HEK293 (cell line): ENCODE measurements around the gene NOVA2.

ENCODE experiments used
- CTCF ChIA-PET: fragments of 350-600 bp; formaldehyde crosslinking; extraction: SDS; loops from one replicate; lab custom pipeline; 2021; ENCODE audit warnings: antibody characterized with exemption; lab: Yijun Ruan, JAX
- POLR2A ChIA-PET: fragments of 300-600 bp; formaldehyde crosslinking; extraction: SDS; loops from one replicate; lab custom pipeline; 2020; ENCODE audit warnings: antibody characterized with exemption, inconsistent platforms; lab: Yijun Ruan, JAX
- H3K27ac ChIP-seq: fragments of 200-500 bp; sonication (Bioruptor generic); 2 replicates; pipeline ENCODE4 v1.5.1; 2014; ENCODE audit warnings: low read depth, low read length, control low read depth, inconsistent platforms; ENCODE audit errors: extremely low read depth
- H3K36me3 ChIP-seq, 2 experiments: fragments of 200-500 bp in 1 of 2; sonication (Bioruptor generic) in 1 of 2; 1 replicate in 1 of 2; 2 replicates in 1 of 2; pipeline ENCODE4 v1.5.1; 2014 to 2017; ENCODE audit warnings: inconsistent platforms in 2 of 2, low read length in 2 of 2; ENCODE audit not compliant: control insufficient read depth in 2 of 2, insufficient read depth in 1 of 2
- H3K4me1 ChIP-seq: fragments of 200-500 bp; sonication (Bioruptor generic); 2 replicates; pipeline ENCODE4 v1.5.1; 2014; ENCODE audit warnings: mild to moderate bottlenecking, low read length, inconsistent platforms; ENCODE audit not compliant: control insufficient read depth, insufficient read depth
- H3K4me3 ChIP-seq: 2 replicates; pipeline ENCODE4 v1.5.1; 2011; ENCODE audit warnings: low read depth, mild to moderate bottlenecking, control low read depth, low read length, moderate library complexity
- H3K9me3 ChIP-seq: fragments of 200-500 bp; sonication (Bioruptor generic); 2 replicates; pipeline ENCODE4 v1.5.1; 2014; ENCODE audit warnings: low read depth, low read length, inconsistent platforms; ENCODE audit not compliant: control insufficient read depth, insufficient read depth
- GLIS2 ChIP-seq: fragments of 450-650 bp; formaldehyde crosslinking; IDR thresholded peaks from 2 replicates; pipeline ENCODE4 v1.5.1; 2016; ENCODE audit warnings: missing biosample characterization, missing genetic modification characterization
- KLF1 ChIP-seq: fragments of 450-650 bp; formaldehyde crosslinking; IDR thresholded peaks from 2 replicates; pipeline ENCODE4 v1.5.1; 2016; ENCODE audit warnings: missing biosample characterization, missing genetic modification characterization
- KLF9 ChIP-seq: fragments of 450-650 bp; formaldehyde crosslinking; IDR thresholded peaks from 2 replicates; pipeline ENCODE4 v1.5.1; 2016; ENCODE audit warnings: missing biosample characterization, missing genetic modification characterization, low read depth
- OSR2 ChIP-seq: fragments of 450-650 bp; formaldehyde crosslinking; IDR thresholded peaks from 2 replicates; pipeline ENCODE4 v1.5.1; 2016; ENCODE audit warnings: missing biosample characterization, missing genetic modification characterization
- PRDM4 ChIP-seq: fragments of 450-650 bp; formaldehyde crosslinking; IDR thresholded peaks from 2 replicates; pipeline ENCODE4 v1.5.1; 2017; ENCODE audit warnings: missing biosample characterization, missing genetic modification characterization
- SALL2 ChIP-seq: fragments of 450-650 bp; formaldehyde crosslinking; IDR thresholded peaks from 2 replicates; pipeline ENCODE4 v1.5.0; 2017; ENCODE audit warnings: missing biosample characterization, mild to moderate bottlenecking, missing genetic modification characterization, borderline replicate concordance
- SP2 ChIP-seq: fragments of 450-650 bp; formaldehyde crosslinking; IDR thresholded peaks from 2 replicates; pipeline ENCODE4 v1.5.1; 2016; ENCODE audit warnings: missing biosample characterization, missing genetic modification characterization
- ZBTB20 ChIP-seq: fragments of 450-650 bp; formaldehyde crosslinking; IDR thresholded peaks from 2 replicates; pipeline ENCODE4 v1.5.1; 2016; ENCODE audit warnings: missing biosample characterization, missing genetic modification characterization
- ZNF175 ChIP-seq: fragments of 450-650 bp; formaldehyde crosslinking; IDR thresholded peaks from 2 replicates; pipeline ENCODE4 v1.5.1; 2016; ENCODE audit warnings: missing biosample characterization, missing genetic modification characterization
- ZNF274 ChIP-seq, 2 experiments: fragments of 200-500 bp in 1 of 2; fragments of 450-650 bp in 1 of 2; sonication (Bioruptor generic) in 1 of 2; formaldehyde crosslinking in 1 of 2; IDR thresholded peaks; 2 replicates each; pipeline versions ENCODE4 v1.5.1 to v1.6.1; 2014 to 2016; ENCODE audit warnings: borderline replicate concordance in 1 of 2, inconsistent platforms in 1 of 2, low read length in 1 of 2, missing biosample characterization in 1 of 2, missing genetic modification characterization in 1 of 2
- ZNF626 ChIP-seq: fragments of 450-650 bp; sonication (Bioruptor Pico); formaldehyde crosslinking; IDR thresholded peaks from 2 replicates; pipeline ENCODE4 v1.5.1; 2018; ENCODE audit warnings: missing biosample characterization, missing genetic modification characterization, inconsistent platforms
- ZNF654 ChIP-seq: fragments of 450-650 bp; formaldehyde crosslinking; IDR thresholded peaks from 2 replicates; pipeline ENCODE4 v1.5.1; 2016; ENCODE audit warnings: low read depth, missing biosample characterization, missing genetic modification characterization
- ZXDB ChIP-seq: fragments of 450-650 bp; formaldehyde crosslinking; IDR thresholded peaks from 2 replicates; pipeline ENCODE4 v1.5.1; 2016; ENCODE audit warnings: missing biosample characterization, missing genetic modification characterization

Gene NOVA2

GRCh38 chr19:46021531-46022041 lies 47.9 kb upstream of the NOVA2 start (continued):
- TF ChIP-seq PRDM4 (tag by site-specific recombination) (peak; percentile 37; the same call in 1 of the 2 replicates), KLF1 (peak; percentile 22; the same call in 1 of the 2 replicates), GLIS2 (tag by site-specific recombination) (peak; percentile 52; the same call in 1 of the 2 replicates), KLF9 (tag by site-specific recombination) (peak; percentile 39)

- H3K27ac ChIP-seq = no peak overlapping the region
- TF ChIP-seq OSR2 (tag by site-specific recombination) (0 out of 2 replicates have a peak, but pooled peaks have one; percentile 13), ZNF175 (tag by site-specific recombination) (no peak)
- H3K36me3 ChIP-seq = no peaks in the 10 kb centered on the region
- H3K4me3 ChIP-seq = no peak overlapping the region
- H3K9me3 ChIP-seq = no peaks in the 10 kb centered on the region
- ChIA-PET POLR2A (no interaction called here), CTCF (interaction anchor here (0.6 to 21.8 kb wide), 9 partner anchors 7 to 245 kb away, joined by 3 to 625 read pairs (median 3); no protein-coding TSS in a partner anchor)
- no peaks in the 10 kb centered on the region; the same call in 1 of the 2 replicates for H3K4me1 ChIP-seq
These were observed 47.1 kb upstream of the NOVA2 start for GRCh38 chr19:46020819-46021125.

GRCh38 chr19:46019270-46019669 lies 45.6 kb upstream of the NOVA2 start:
- no peaks in the 10 kb centered on the region for H3K36me3 ChIP-seq
- POLR2A ChIA-PET = interaction anchor here (0.7 to 1.3 kb wide), 2 partner anchors 202 to 349 kb away, joined by 3 read pairs; no protein-coding TSS in a partner anchor
- H3K4me3 ChIP-seq = no peak overlapping the region
- H3K9me3 ChIP-seq = no peaks in the 10 kb centered on the region
- no peaks in the 10 kb centered on the region; the same call in 1 of the 2 replicates for H3K4me1 ChIP-seq
- CTCF ChIA-PET = interaction anchor here (0.5 to 21.8 kb wide), 8 partner anchors 8 to 246 kb away, joined by 3 to 625 read pairs (median 6); no protein-coding TSS in a partner anchor
- H3K27ac ChIP-seq = no peak overlapping the region
- TF ChIP-seq ZNF654 (tag by site-specific recombination) (no peak), GLIS2 (tag by site-specific recombination) (no peak), ZNF274 (IDR thresholded peaks at IDR 0.05; ENCODE audit: low read length) (no peak), ZNF274 (tag by site-specific recombination; IDR thresholded peaks at IDR 0.05; ENCODE audit: borderline replicate concordance) (no peak), ZNF626 (tag by site-specific recombination) (no peak), SALL2 (no peak)

- Histone ChIP-seq H3K4me3 (no peak overlapping the region), H3K27ac (no peak overlapping the region), H3K9me3 (no peaks in the 10 kb centered on the region), H3K36me3 (no peaks in the 10 kb centered on the region; a peak in 1 of 3 replicates), H3K4me1 (no peaks in the 10 kb centered on the region; the same call in 1 of the 2 replicates)
- TF ChIP-seq ZBTB20 (tag by site-specific recombination) (peak; percentile 36; the same call in 1 of the 2 replicates), ZXDB (tag by site-specific recombination) (no peak), SP2 (peak; percentile 11; the same call in 1 of the 2 replicates)
- POLR2A ChIA-PET = interaction anchor here (1.3 kb wide), 1 partner anchor 202 kb away, joined by 3 read pairs; no protein-coding TSS in a partner anchor
- CTCF ChIA-PET = interaction anchor here (0.7 to 21.8 kb wide), 10 partner anchors 8 to 282 kb away, joined by 3 to 625 read pairs (median 4); no protein-coding TSS in a partner anchor
These were observed 45.1 kb upstream of the NOVA2 start for GRCh38 chr19:46018729-46019251.
